ENCODE measurements around the gene ODF2.

GRCh38 chr9:128420060-128420650 is 35.7 kb upstream of the ODF2 start:
- TF ChIP-seq CTCF (IDR thresholded peaks at IDR 0.05; ENCODE audit: low read length) (peak; percentile 89), EZH2 (IDR thresholded peaks at IDR 0.05; ENCODE audit: borderline replicate concordance, low read length) (no peak)

Measured in OCI-LY1 (cell line).